Activated CD4-positive, alpha-beta T cell treated with anti-CD3 and anti-CD28 coated beads, Interleukin-2, Interleukin-4, amounts not matched to agents 100 ng/mL and 50 ng/mL, durations not matched to agents 16 hours and 8 hours (primary cell): Measurements from ENCODE around the gene NEURL3.
"Not testable (repeated sequence)": the region's sequence is repeated elsewhere in the genome, so short reads cannot be mapped to it uniquely, and the experiment has no call there.

Source experiments
- DNase-seq: peaks from one replicate; pipeline ENCODE4 v3.0.0-alpha.2; 2020; ENCODE audit warnings: low spot score

Gene NEURL3

DNA sequence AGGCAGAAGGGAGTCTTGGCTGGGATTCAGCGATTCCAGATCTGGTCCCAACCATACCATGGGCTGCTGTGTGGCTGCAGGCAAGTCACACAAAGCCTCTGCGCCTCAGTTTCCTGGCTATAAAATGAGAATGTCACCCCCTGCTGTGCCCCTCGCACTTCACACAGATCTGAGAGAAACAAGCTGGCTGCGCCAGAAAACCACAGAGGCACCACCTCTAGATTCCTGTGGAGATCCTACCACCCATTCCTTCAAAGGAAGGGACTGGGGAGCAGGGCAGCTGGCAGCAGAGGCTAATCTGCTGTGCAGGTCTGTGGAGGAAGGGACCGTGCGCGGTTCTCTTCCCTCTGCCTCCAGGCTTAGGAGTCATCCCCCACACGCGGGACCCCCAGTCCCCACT is 19.8 kb downstream of the NEURL3 start:
- DNase-seq: no peak

GRCh38 chr2:96484091-96484490 is 21.1 kb downstream of the NEURL3 start:
- DNase-seq: no peak

GRCh38 chr2:96477458-96477857 is 27.7 kb downstream of the NEURL3 start:
- DNase-seq: no peak

- DNase-seq: no peak
Observed at GRCh38 chr2:96471772-96472171, 33.4 kb downstream of the NEURL3 start.

GRCh38 chr2:96470636-96471035 is 34.5 kb downstream of the NEURL3 start:
- DNase-seq: peak; percentile 51

DNA sequence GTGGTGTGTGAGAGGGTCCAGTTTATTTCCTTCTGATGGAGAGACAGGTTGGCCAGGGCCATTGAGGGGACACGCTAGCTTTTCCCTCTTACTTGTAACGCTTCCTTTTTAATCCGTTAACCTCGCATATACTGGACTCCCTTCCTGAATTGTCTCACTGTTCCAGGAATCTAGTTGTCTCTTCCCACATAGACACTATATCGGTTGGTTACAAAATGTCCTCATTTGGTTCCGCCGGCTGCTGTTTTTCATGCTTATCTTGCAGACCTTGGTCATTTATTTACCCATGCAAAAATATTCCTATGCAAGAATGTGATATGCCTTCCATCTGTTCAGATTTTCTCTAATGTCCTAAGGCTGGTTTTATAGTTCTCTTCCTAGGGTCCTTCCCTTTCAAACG is 35.0 kb downstream of the NEURL3 start:
- no peak for DNase-seq

GRCh38 chr2:96468904-96469303 is 36.3 kb downstream of the NEURL3 start:
- DNase-seq: no peak

- no peak for DNase-seq
Observed at GRCh38 chr2:96464651-96465050, 40.5 kb downstream of the NEURL3 start.

GRCh38 chr2:96464061-96464460 is 41.1 kb downstream of the NEURL3 start:
- DNase-seq: no peak

- DNase-seq: no peak
Observed at GRCh38 chr2:96463119-96463518, 42.0 kb downstream of the NEURL3 start.

DNA sequence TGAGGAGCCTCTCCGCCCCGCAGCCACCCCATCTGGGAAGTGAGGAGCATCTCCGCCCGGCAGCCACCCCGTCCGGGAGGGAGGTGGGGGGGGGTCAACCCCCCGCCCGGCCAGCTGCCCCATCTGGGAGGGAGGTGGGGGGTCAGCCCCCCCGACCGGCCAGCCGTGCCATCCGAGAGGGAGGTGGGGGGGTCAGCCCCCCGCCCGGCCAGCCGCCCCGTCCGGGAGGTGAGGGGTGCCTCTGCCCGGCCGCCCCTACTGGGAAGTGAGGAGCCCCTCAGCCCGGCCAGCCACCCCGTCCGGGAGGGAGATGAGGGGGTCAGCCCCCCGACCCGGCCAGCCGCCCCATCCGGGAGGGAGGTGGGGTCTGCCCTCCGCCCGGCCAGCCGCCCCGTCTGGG is 43.5 kb downstream of the NEURL3 start:
- not testable (repeated sequence) for DNase-seq

DNA sequence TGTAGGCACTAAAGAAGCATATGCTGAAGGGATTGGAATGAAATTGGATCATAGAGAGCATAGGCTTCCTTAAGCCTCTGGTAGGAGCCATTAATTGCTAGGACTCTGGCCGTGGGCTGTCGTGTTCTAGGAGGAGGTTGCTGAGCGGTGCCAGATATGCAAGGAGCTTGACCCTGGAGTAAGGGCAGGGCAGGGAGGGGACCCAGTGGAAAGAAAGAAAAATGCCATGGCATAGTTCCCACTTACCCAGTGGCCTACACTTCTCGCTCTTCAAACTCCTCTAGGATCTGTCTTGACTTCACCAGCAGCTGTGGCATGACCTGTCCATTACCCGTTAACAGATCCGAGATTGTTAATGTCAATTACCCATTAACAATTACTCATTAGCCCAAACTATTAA is 53.1 kb downstream of the NEURL3 start:
- DNase-seq: no peak

- no peak for DNase-seq
Observed at GRCh38 chr2:96449637-96450036, 55.5 kb downstream of the NEURL3 start.

- DNase-seq: no peak
Observed at GRCh38 chr2:96449174-96449573, 56.0 kb downstream of the NEURL3 start.

DNA sequence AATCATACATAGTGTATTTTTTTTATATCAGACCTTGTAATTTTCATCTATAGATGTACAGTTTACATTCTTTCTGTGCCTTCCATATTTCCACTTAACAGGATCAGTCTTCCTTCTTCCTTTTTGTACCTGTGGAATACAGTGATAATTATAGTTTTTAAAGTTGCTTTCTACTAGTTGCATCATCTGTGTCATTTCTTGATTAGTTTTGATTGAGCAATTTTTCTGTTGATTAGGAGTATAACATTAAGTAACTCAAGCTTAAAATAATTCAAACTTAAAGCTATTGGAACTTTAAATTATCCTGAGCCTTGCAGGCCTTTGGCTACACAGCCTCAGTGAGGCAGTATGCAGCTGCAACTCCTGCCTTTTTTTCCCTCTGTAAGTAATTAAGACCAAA is 57.4 kb downstream of the NEURL3 start:
- no peak for DNase-seq
